SK-N-SH (cell line): ENCODE data around the gene ANAPC5. TPM values are rescaled to one million over a fixed set of nuclear protein-coding genes. Genes with fewer than 3 reads are reported as not detected.

Source experiments
- CTCF ChIA-PET: fragments of 300-600, 350-600 bp; formaldehyde crosslinking; extraction: SDS; loops from one replicate; lab custom pipeline; 2021; lab: Yijun Ruan, JAX
- POLR2A ChIA-PET: fragments of 350-600 bp; sonication (Branson Sonifier 250); formaldehyde crosslinking; extraction: SDS; loops from one replicate; lab custom pipeline; 2020; ENCODE audit warnings: antibody characterized with exemption, inconsistent platforms; lab: Yijun Ruan, JAX
- DNase-seq: peaks from one replicate; pipeline ENCODE4 v3.0.0; 2012
- H2AFZ ChIP-seq: fragments of 200-600 bp; sonication (generic); 2 replicates; pipeline ENCODE4 v1.8.1; 2016; ENCODE audit warnings: antibody characterized with exemption, mild to moderate bottlenecking, low read depth
- H3F3A ChIP-seq: fragments of 200-600 bp; sonication (generic); replicated peaks from 2 replicates; pipeline ENCODE3; 2016; ENCODE audit warnings: antibody characterized with exemption, mild to moderate bottlenecking; ENCODE audit not compliant: insufficient read depth
- H3K27ac ChIP-seq, 2 experiments: fragments of 200-500 bp in 1 of 2; fragments of 200-600 bp in 1 of 2; sonication (Bioruptor generic) in 1 of 2; sonication (generic), shearing (Covaris generic) in 1 of 2; 2 replicates each; pipeline versions ENCODE4 v1.5.1 to v1.6.1; 2014 to 2016; ENCODE audit warnings: low read depth in 2 of 2, inconsistent platforms in 1 of 2, low read length in 1 of 2, mild to moderate bottlenecking in 1 of 2, mixed read lengths in 1 of 2
- H3K27me3 ChIP-seq: fragments of 200-600 bp; sonication (generic), shearing (Covaris generic); 2 replicates; pipeline ENCODE4 v1.6.1; 2016; ENCODE audit warnings: mixed run types; ENCODE audit not compliant: insufficient read depth
- H3K36me3 ChIP-seq, 2 experiments: fragments of 200-500 bp in 1 of 2; fragments of 200-600 bp in 1 of 2; sonication (Bioruptor generic) in 1 of 2; sonication (generic) in 1 of 2; replicated peaks in 1 of 2; 2 replicates each; pipeline versions ENCODE3 to v1.5.1; 2014 to 2016; ENCODE audit warnings: low read length in 1 of 2, mild to moderate bottlenecking in 1 of 2; ENCODE audit not compliant: insufficient read depth in 2 of 2, control insufficient read depth in 1 of 2
- H3K4me1 ChIP-seq, 2 experiments: fragments of 200-500 bp in 1 of 2; fragments of 200-600 bp in 1 of 2; sonication (Bioruptor generic) in 1 of 2; sonication (generic), shearing (Covaris generic) in 1 of 2; 2 replicates each; pipeline versions ENCODE4 v1.5.1 to v1.6.1; 2014 to 2016; ENCODE audit warnings: low read depth in 1 of 2, low read length in 1 of 2, mixed run types in 1 of 2; ENCODE audit not compliant: insufficient read depth in 2 of 2, control insufficient read depth in 1 of 2
- H3K4me2 ChIP-seq: fragments of 200-600 bp; sonication (generic), shearing (Covaris generic); 2 replicates; pipeline ENCODE4 v1.6.1; 2017; ENCODE audit warnings: mixed run types
- H3K4me3 ChIP-seq, 2 experiments: fragments of 200-500 bp in 1 of 2; fragments of 200-600 bp in 1 of 2; sonication (Bioruptor generic) in 1 of 2; sonication (generic), shearing (Covaris generic) in 1 of 2; 2 replicates each; pipeline versions ENCODE4 v1.5.1 to v1.8.1; 2014 to 2016; ENCODE audit warnings: low read depth in 2 of 2, inconsistent platforms in 1 of 2, low read length in 1 of 2, mild to moderate bottlenecking in 1 of 2, mixed read lengths in 1 of 2, moderate library complexity in 1 of 2
- H3K79me2 ChIP-seq: fragments of 200-600 bp; sonication (generic); 2 replicates; pipeline ENCODE4 v1.8.1; 2017; ENCODE audit warnings: mild to moderate bottlenecking; ENCODE audit not compliant: insufficient read depth
- H3K9ac ChIP-seq: fragments of 200-600 bp; sonication (generic); 2 replicates; pipeline ENCODE4 v1.6.1; 2017; ENCODE audit warnings: mixed run types
- H3K9me2 ChIP-seq: fragments of 200-600 bp; sonication (generic); 2 replicates; pipeline ENCODE4 v1.6.1; 2017; ENCODE audit warnings: mixed run types
- H3K9me3 ChIP-seq: fragments of 200-600 bp; sonication (generic); 2 replicates; pipeline ENCODE4 v1.6.1; 2017; ENCODE audit warnings: mixed run types, mild to moderate bottlenecking, moderate library complexity
- H4K20me1 ChIP-seq: fragments of 200-600 bp; sonication (generic); 2 replicates; pipeline ENCODE4 v1.6.1; 2017; ENCODE audit warnings: mild to moderate bottlenecking, mixed run types; ENCODE audit not compliant: insufficient read depth
- EP300 ChIP-seq, 2 experiments: IDR thresholded peaks; 2 replicates each; pipeline versions ENCODE4 v1.4.0 to v1.6.1; 2012; ENCODE audit warnings: borderline replicate concordance in 1 of 2, low read depth in 1 of 2, low read length in 1 of 2
- EZH2phosphoT487 ChIP-seq: fragments of 200-600 bp; sonication (generic); IDR thresholded peaks from 2 replicates; pipeline ENCODE4 v1.6.1; 2017; ENCODE audit warnings: low read depth, mixed run types, mild to moderate bottlenecking, antibody characterized with exemption, moderate library complexity, borderline replicate concordance
- FOSL2 ChIP-seq: IDR thresholded peaks from 2 replicates; pipeline ENCODE4 v1.4.0; 2012; ENCODE audit warnings: low read depth, mild to moderate bottlenecking, moderate library complexity, borderline replicate concordance
- FOXM1 ChIP-seq: IDR thresholded peaks from 2 replicates; pipeline ENCODE4 v1.4.0; 2012; ENCODE audit warnings: low read depth, mild to moderate bottlenecking
- JUND ChIP-seq: IDR thresholded peaks from 2 replicates; pipeline ENCODE4 v1.4.0; 2012
- MEF2A ChIP-seq: IDR thresholded peaks from 2 replicates; pipeline ENCODE4 v1.4.0; 2012; ENCODE audit warnings: low read depth, borderline replicate concordance
- MXI1 ChIP-seq: IDR thresholded peaks from 2 replicates; pipeline ENCODE4 v1.6.1; 2012; ENCODE audit warnings: mild to moderate bottlenecking, low read depth, low read length, improper control_type of control experiment
- RAD21 ChIP-seq: IDR thresholded peaks from 2 replicates; pipeline ENCODE4 v1.6.1; 2012; ENCODE audit warnings: mild to moderate bottlenecking, low read length
- RXRA ChIP-seq: IDR thresholded peaks from 2 replicates; pipeline ENCODE4 v1.4.0; 2012; ENCODE audit warnings: low read depth, mild to moderate bottlenecking, borderline replicate concordance
- SIN3A ChIP-seq: IDR thresholded peaks from 2 replicates; pipeline ENCODE4 v1.6.1; 2012; ENCODE audit warnings: low read depth, mild to moderate bottlenecking, low read length, moderate library complexity, borderline replicate concordance
- TCF12 ChIP-seq: IDR thresholded peaks from 2 replicates; pipeline ENCODE4 v1.4.0; 2012
- YY1 ChIP-seq: IDR thresholded peaks from 2 replicates; pipeline ENCODE4 v1.4.0; 2012; ENCODE audit warnings: low read depth, mild to moderate bottlenecking
- WGBS: methylation state at CpG from one replicate; pipeline ENCODE4 v1.1.6; 2017; ENCODE audit warnings: low lambda C conversion rate; 5-methylcytosine and 5-hydroxymethylcytosine counted together
- polyA plus RNA-seq, 3 experiments: library from polyadenylated mRNA; depleted of rRNA; stranded (reverse); fragments of >200 nt; gene quantifications; 2 replicates each; pipeline ENCODE4 v1.2.3, GENCODE V29; 2012
- TF ChIP-seq, protein P1 (sequence below): IDR thresholded peaks from 2 replicates; pipeline ENCODE4 v1.4.0; 2012; ENCODE audit warnings: low read depth, borderline replicate concordance
- TF ChIP-seq, protein P2 (sequence below): fragments of 150-350 bp; IDR thresholded peaks from 2 replicates; pipeline ENCODE4 v1.6.1; 2017; ENCODE audit warnings: antibody characterized with exemption, low read length, low read depth, borderline replicate concordance
- TF ChIP-seq, protein P3 (sequence below): IDR thresholded peaks from 2 replicates; pipeline ENCODE4; 2012
- TF ChIP-seq, protein P4 (sequence below): fragments of 200-600 bp; sonication (generic); IDR thresholded peaks from 2 replicates; pipeline ENCODE4 v1.6.1; 2017; ENCODE audit warnings: antibody characterized with exemption, mild to moderate bottlenecking, moderate library complexity

The ANAPC5 gene
- polyA plus RNA-seq, 1 of the 3 experiments (the other 2 are of a cell fraction): 110 TPM

DNA sequence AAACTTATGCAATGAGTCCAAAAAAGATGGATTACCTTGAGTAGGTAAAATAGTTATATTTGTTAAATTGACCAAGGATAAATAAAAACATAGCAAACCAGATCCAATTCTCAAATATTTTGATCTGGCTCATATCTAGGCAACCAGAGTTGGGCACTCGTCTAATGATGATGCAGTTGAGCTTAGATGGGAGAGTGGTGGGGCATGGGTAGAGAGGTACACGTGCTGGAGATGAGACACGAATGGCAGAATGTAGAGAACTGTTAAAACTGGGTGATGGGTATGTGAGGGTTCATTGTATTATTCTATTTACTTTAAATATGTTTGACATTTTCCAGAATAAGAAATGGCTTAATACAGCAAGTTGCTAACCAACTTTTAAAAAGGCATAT, 40.1 kb upstream of the ANAPC5 start:
- peak overlapping the region; percentile 71 to 73 for H3K27ac ChIP-seq
- peak; percentile 52 for DNase-seq
- peaks cover 6% of the 10 kb centered on the region for H3F3A ChIP-seq
- ChIA-PET POLR2A (interaction anchor here (0.9 to 2.1 kb wide), 2 partner anchors 8 to 40 kb away, joined by 3 to 8 read pairs; partner anchors contain the start of gene RNF34), CTCF (interaction anchor here (1.1 to 1.2 kb wide), 2 partner anchors 51 to 56 kb away, joined by 5 to 7 read pairs; no protein-coding TSS in a partner anchor)
- peak overlapping the region; percentile 60; the same call in 1 of the 2 replicates for H2AFZ ChIP-seq
- H3K4me1 ChIP-seq: peaks cover 0 to 5% of the 10 kb centered on the region in 2 experiments; a peak in 2 of 4 replicates
- no peaks in the 10 kb centered on the region for H3K9me3 ChIP-seq
- no peaks in the 10 kb centered on the region for H3K27me3 ChIP-seq
- H3K4me2 ChIP-seq: peak overlapping the region; percentile 33
- H3K79me2 ChIP-seq: no peaks in the 10 kb centered on the region
- H3K36me3 ChIP-seq: no peaks in the 10 kb centered on the region
- H3K9ac ChIP-seq: no peak overlapping the region
- H3K4me3 ChIP-seq: peak overlapping the region in 1 of 2 experiments; percentile 8; a peak in 2 of 4 replicates
- 23% methylated on average over 3 of the region's 3 CpGs for WGBS
- H4K20me1 ChIP-seq: no peaks in the 10 kb centered on the region
- no peaks in the 10 kb centered on the region for H3K9me2 ChIP-seq
- TF ChIP-seq EZH2phosphoT487 (no peak), RAD21 (no peak), FOSL2 (no peak), MXI1 (peak; percentile 24; the same call in 1 of the 2 replicates), RXRA (no peak), JUND (no peak)
- TF ChIP-seq, protein P1, sequence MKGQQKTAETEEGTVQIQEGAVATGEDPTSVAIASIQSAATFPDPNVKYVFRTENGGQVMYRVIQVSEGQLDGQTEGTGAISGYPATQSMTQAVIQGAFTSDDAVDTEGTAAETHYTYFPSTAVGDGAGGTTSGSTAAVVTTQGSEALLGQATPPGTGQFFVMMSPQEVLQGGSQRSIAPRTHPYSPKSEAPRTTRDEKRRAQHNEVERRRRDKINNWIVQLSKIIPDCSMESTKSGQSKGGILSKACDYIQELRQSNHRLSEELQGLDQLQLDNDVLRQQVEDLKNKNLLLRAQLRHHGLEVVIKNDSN: no peak
- TF ChIP-seq, protein P2, sequence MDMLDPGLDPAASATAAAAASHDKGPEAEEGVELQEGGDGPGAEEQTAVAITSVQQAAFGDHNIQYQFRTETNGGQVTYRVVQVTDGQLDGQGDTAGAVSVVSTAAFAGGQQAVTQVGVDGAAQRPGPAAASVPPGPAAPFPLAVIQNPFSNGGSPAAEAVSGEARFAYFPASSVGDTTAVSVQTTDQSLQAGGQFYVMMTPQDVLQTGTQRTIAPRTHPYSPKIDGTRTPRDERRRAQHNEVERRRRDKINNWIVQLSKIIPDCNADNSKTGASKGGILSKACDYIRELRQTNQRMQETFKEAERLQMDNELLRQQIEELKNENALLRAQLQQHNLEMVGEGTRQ: no peak

DNA sequence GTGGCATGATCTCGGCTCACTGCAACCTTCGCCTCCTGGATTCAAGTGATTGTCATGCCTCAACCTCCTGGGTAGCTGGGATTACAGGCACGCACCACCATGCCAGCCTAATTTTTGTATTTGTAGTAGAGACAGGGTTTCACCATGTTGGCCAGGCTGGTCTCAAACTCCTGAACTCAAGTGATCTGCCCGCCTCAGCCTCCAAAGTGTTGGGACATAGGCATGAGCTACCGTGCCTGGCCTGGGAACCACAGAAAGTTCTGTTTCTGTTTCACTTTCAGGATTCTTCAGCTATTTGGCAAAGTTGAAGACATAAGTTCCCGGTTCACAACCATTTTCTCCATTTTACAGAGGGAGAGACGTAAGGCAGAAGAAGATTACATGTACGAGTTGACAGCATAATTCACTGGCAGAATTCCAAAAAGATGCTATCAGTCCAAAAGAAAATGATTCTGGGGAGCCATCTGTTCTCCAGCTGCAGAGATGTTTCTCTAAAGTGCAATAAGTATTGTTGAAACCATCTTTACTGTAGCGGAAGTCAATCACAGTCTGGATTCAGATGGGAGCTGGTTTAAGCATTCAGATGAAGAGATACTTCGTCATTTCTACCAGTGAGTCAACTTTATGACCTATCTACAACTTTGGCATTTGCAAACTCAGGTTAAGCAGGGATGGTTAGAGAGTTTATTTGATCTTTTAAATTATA, 39.6 kb upstream of the ANAPC5 start:
- WGBS: 32% methylated on average over 10 of the region's 10 CpGs
- Histone ChIP-seq H4K20me1 (no peaks in the 10 kb centered on the region), H3K4me3 (peak overlapping the region; percentile 8 to 22; a peak in 2 of 4 replicates), H2AFZ (peak overlapping the region; percentile 60; the same call in 1 of the 2 replicates), H3K36me3 (no peaks in the 10 kb centered on the region), H3K27ac (peak overlapping the region; percentile 71 to 73), H3K9ac (0 out of 2 replicates have a peak overlapping the region, but pooled peaks have one; percentile 8), H3K79me2 (no peaks in the 10 kb centered on the region), H3K27me3 (no peaks in the 10 kb centered on the region), H3K4me1 (peaks cover 0 to 5% of the 10 kb centered on the region in 2 experiments; a peak in 2 of 4 replicates), H3K4me2 (peak overlapping the region; percentile 33), H3K9me2 (no peaks in the 10 kb centered on the region), H3F3A (peaks cover 6% of the 10 kb centered on the region), H3K9me3 (no peaks in the 10 kb centered on the region)
- CTCF ChIA-PET: interaction anchor here (1.1 to 1.2 kb wide), 2 partner anchors 51 to 56 kb away, joined by 5 to 7 read pairs; no protein-coding TSS in a partner anchor
- DNase-seq: peak; percentile 81
- POLR2A ChIA-PET: interaction anchor here (0.6 to 2.1 kb wide), 3 partner anchors 9 to 687 kb away, joined by 3 to 8 read pairs (median 3); partner anchors contain the start of genes MLXIP and RNF34
- peak; percentile 99 for TF ChIP-seq TCF12
- no peak for TF ChIP-seq FOXM1
- no peak for TF ChIP-seq MEF2A
- TF ChIP-seq, protein P3, sequence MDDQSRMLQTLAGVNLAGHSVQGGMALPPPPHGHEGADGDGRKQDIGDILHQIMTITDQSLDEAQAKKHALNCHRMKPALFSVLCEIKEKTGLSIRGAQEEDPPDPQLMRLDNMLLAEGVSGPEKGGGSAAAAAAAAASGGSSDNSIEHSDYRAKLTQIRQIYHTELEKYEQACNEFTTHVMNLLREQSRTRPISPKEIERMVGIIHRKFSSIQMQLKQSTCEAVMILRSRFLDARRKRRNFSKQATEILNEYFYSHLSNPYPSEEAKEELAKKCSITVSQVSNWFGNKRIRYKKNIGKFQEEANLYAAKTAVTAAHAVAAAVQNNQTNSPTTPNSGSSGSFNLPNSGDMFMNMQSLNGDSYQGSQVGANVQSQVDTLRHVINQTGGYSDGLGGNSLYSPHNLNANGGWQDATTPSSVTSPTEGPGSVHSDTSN: peak; percentile 86
- peak; percentile 35; the same call in 1 of the 2 replicates for TF ChIP-seq YY1
- TF ChIP-seq, protein P2: no peak
- TF ChIP-seq, protein P1: no peak
- no peak for TF ChIP-seq SIN3A
- TF ChIP-seq EP300 (IDR thresholded peaks at IDR 0.05; ENCODE audit: borderline replicate concordance in 1 of 2, low read depth in 1 of 2, low read length in 1 of 2): peak; percentile 36 to 85; a peak in 3 of 4 replicates
- TF ChIP-seq, protein P4, sequence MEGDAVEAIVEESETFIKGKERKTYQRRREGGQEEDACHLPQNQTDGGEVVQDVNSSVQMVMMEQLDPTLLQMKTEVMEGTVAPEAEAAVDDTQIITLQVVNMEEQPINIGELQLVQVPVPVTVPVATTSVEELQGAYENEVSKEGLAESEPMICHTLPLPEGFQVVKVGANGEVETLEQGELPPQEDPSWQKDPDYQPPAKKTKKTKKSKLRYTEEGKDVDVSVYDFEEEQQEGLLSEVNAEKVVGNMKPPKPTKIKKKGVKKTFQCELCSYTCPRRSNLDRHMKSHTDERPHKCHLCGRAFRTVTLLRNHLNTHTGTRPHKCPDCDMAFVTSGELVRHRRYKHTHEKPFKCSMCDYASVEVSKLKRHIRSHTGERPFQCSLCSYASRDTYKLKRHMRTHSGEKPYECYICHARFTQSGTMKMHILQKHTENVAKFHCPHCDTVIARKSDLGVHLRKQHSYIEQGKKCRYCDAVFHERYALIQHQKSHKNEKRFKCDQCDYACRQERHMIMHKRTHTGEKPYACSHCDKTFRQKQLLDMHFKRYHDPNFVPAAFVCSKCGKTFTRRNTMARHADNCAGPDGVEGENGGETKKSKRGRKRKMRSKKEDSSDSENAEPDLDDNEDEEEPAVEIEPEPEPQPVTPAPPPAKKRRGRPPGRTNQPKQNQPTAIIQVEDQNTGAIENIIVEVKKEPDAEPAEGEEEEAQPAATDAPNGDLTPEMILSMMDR: no peak
